A549 (cell line): Measurements from ENCODE around the gene SCYGR1. TPM values are rescaled to one million over a fixed set of nuclear protein-coding genes. Genes with fewer than 3 reads are reported as not detected.

ENCODE experiments used
- ATAC-seq, 2 experiments: fragments of 200-7000 bp in 1 of 2; fragments of >200 bp in 1 of 2; cut with Nextera tagmentation in 1 of 2; cut with Tn5 transposase in 1 of 2; 3 replicates each; pipeline versions ENCODE4 v1.8.0 to v1.9.1; 2018 to 2020; ENCODE audit warnings: mild to moderate bottlenecking in 1 of 2, moderate library complexity in 1 of 2
- CTCF ChIA-PET: fragments of 300-600 bp; sonication (Branson Sonifier 250); formaldehyde crosslinking; extraction: SDS; loops from one replicate; lab custom pipeline; 2021; ENCODE audit warnings: antibody characterized with exemption, inconsistent platforms; lab: Yijun Ruan, JAX
- POLR2A ChIA-PET: fragments of 350-600 bp; formaldehyde crosslinking; extraction: SDS; loops from one replicate; lab custom pipeline; 2021; ENCODE audit warnings: antibody characterized with exemption, inconsistent platforms; lab: Yijun Ruan, JAX
- DNase-seq, 2 experiments: peaks; one replicate each; pipeline versions ENCODE4 v3.0.0 to v3.0.0-alpha.2; 2011 to 2016; ENCODE audit warnings: low read depth in 1 of 2, low spot score in 1 of 2
- FAIRE-seq: peaks from 2 replicates; lab custom pipeline; 2011; peaks lifted over from hg19 to GRCh38; lab: Jason Lieb, UNC
- H3K27ac ChIP-seq, 2 experiments: fragments of >200 bp; sonication (Bioruptor Twin); formaldehyde crosslinking; 3 replicates each; pipeline ENCODE4 v1.5.1; 2016 to 2017
- H3K4me1 ChIP-seq: fragments of >200 bp; sonication (Bioruptor Twin); formaldehyde crosslinking; 3 replicates; pipeline ENCODE4 v1.6.1; 2016
- H3K4me2 ChIP-seq: fragments of >200 bp; sonication (Bioruptor Twin); formaldehyde crosslinking; 3 replicates; pipeline ENCODE4 v1.6.1; 2016
- H3K4me3 ChIP-seq: fragments of >200 bp; sonication (Bioruptor Twin); formaldehyde crosslinking; 3 replicates; pipeline ENCODE4 v1.5.1; 2016
- H3K9me3 ChIP-seq: fragments of >200 bp; sonication (Bioruptor Twin); formaldehyde crosslinking; 3 replicates; pipeline ENCODE4 v1.6.1; 2016
- BHLHE40 ChIP-seq: IDR thresholded peaks from 2 replicates; pipeline ENCODE4 v1.6.1; 2012; ENCODE audit warnings: low read depth, low read length, inconsistent platforms
- CBX2 ChIP-seq: fragments of 200-600 bp; sonication (generic); IDR thresholded peaks from 2 replicates; pipeline ENCODE4 v1.6.1; 2016; ENCODE audit warnings: low read depth, mild to moderate bottlenecking, borderline replicate concordance
- CEBPB ChIP-seq, 2 experiments: fragments of >200 bp in 1 of 2; sonication (Bioruptor Twin) in 1 of 2; formaldehyde crosslinking in 1 of 2; IDR thresholded peaks; 2 replicates each; pipeline ENCODE4 v1.6.1; 2012 to 2016
- CTCF ChIP-seq: fragments of >200 bp; sonication (Bioruptor Twin); formaldehyde crosslinking; IDR thresholded peaks from 3 replicates; pipeline ENCODE4 v1.5.1; 2016
- ESRRA ChIP-seq: fragments of 150-350 bp; IDR thresholded peaks from 2 replicates; pipeline ENCODE4 v1.6.1; 2014; ENCODE audit warnings: mild to moderate bottlenecking, low read length, borderline replicate concordance
- FOSL2 ChIP-seq, 2 experiments: fragments of 450-650 bp in 1 of 2; fragments of >200 bp in 1 of 2; sonication (Bioruptor Twin) in 1 of 2; formaldehyde crosslinking; IDR thresholded peaks; 2 replicates each; pipeline versions ENCODE4 v1.5.0 to v1.6.1; 2016 to 2020; ENCODE audit warnings: mild to moderate bottlenecking in 1 of 2, moderate library complexity in 1 of 2
- FOXS1 ChIP-seq: fragments of 250-450 bp; sonication (Bioruptor Pico); IDR thresholded peaks from 2 replicates; pipeline ENCODE4 v1.5.0; 2020; ENCODE audit warnings: mild to moderate bottlenecking, moderate library complexity
- HOXA7 ChIP-seq: fragments of 250-450 bp; sonication (Bioruptor Pico); IDR thresholded peaks from 2 replicates; pipeline ENCODE4 v1.5.0; 2020; ENCODE audit warnings: mild to moderate bottlenecking, moderate library complexity
- HOXB13 ChIP-seq: fragments of 250-450 bp; sonication (Bioruptor Pico); IDR thresholded peaks from 2 replicates; pipeline ENCODE4 v1.5.0; 2020; ENCODE audit warnings: low read depth, mild to moderate bottlenecking, moderate library complexity
- HOXB5 ChIP-seq: fragments of 250-450 bp; sonication (Bioruptor Pico); IDR thresholded peaks from 2 replicates; pipeline ENCODE4 v1.5.0; 2020; ENCODE audit warnings: mild to moderate bottlenecking, moderate library complexity
- MAX ChIP-seq: IDR thresholded peaks from 2 replicates; pipeline ENCODE4 v1.6.1; 2012
- MYC ChIP-seq: IDR thresholded peaks from 2 replicates; pipeline ENCODE4 v1.6.1; 2012; ENCODE audit warnings: mild to moderate bottlenecking, inconsistent platforms, low read length, improper control_type of control experiment, borderline replicate concordance
- POLR2A ChIP-seq: IDR thresholded peaks from 2 replicates; pipeline ENCODE4 v1.6.1; 2012; ENCODE audit warnings: mild to moderate bottlenecking, low read length
- RAD21 ChIP-seq, 2 experiments: fragments of >200 bp in 1 of 2; sonication (Bioruptor Twin) in 1 of 2; formaldehyde crosslinking in 1 of 2; IDR thresholded peaks in 1 of 2; conservative IDR thresholded peaks in 1 of 2; 2 replicates in 1 of 2; 3 replicates in 1 of 2; pipeline ENCODE4 v1.6.1; 2012 to 2018; ENCODE audit warnings: inconsistent platforms in 1 of 2
- RCOR1 ChIP-seq: fragments of 150-350 bp; IDR thresholded peaks from 2 replicates; pipeline ENCODE4 v1.6.1; 2014; ENCODE audit warnings: antibody characterized with exemption, low read length, low read depth
- REST ChIP-seq: fragments of 200-600 bp; sonication (generic); IDR thresholded peaks from 2 replicates; pipeline ENCODE4 v1.6.1; 2016; ENCODE audit warnings: antibody characterized with exemption, mild to moderate bottlenecking, moderate library complexity
- ZC3H11A ChIP-seq: fragments of 450-650 bp; IDR thresholded peaks from 2 replicates; pipeline ENCODE4 v1.6.1; 2014; ENCODE audit warnings: antibody characterized with exemption, mild to moderate bottlenecking
- ZNF302 ChIP-seq: fragments of 250-450 bp; sonication (Bioruptor Pico); IDR thresholded peaks from 2 replicates; pipeline ENCODE4 v1.9.0; 2021; ENCODE audit warnings: inconsistent platforms, mild to moderate bottlenecking, moderate library complexity
- ZSCAN20 ChIP-seq: fragments of 250-450 bp; sonication (Bioruptor Pico); IDR thresholded peaks from 2 replicates; pipeline ENCODE4 v1.8.0; 2022; ENCODE audit warnings: mild to moderate bottlenecking, moderate library complexity
- WGBS: methylation state at CpG from one replicate; pipeline ENCODE4 v1.1.6; 2017; ENCODE audit errors: missing lambda C conversion rate; 5-methylcytosine and 5-hydroxymethylcytosine counted together
- polyA plus RNA-seq, 4 experiments: library from polyadenylated mRNA; depleted of rRNA in 3 of 4; stranded (reverse); fragments of >200 nt; fragmentation: RNase III in 1 of 4; extraction: RNeasy Plus Mini Kit Qiagen cat#74134 plus additional on column Dnase treatment in 1 of 4; gene quantifications; 2 replicates in 3 of 4; 3 replicates in 1 of 4; pipeline ENCODE4 v1.2.3, GENCODE V29; 2011 to 2017

SCYGR1 gene
- polyA plus RNA-seq, 2 of the 4 experiments (the other 2 are of a cell fraction), result not detected

DNA sequence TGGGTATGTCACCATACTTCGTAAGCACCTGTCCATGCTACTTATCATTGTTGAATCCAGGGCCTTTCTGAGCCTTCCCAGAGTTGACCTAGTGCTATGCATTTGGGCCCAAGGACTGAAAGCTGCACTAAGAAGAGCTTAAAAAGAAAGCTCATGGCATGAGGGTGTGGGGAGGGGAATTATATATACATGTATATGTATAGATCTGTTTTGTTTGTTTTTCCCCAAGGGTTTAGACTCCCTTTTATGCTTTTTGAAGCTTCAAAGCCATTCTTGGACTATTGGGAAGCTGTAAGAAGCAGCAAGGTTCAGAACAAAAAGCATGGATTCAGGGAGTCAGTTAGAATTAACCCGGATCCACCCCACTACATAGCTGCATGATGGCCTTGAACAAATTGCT, 39.4 kb downstream of the SCYGR1 start:
- WGBS, result 98% methylated on average over 2 of the region's 2 CpGs
- POLR2A ChIA-PET, result no interaction called here

DNA sequence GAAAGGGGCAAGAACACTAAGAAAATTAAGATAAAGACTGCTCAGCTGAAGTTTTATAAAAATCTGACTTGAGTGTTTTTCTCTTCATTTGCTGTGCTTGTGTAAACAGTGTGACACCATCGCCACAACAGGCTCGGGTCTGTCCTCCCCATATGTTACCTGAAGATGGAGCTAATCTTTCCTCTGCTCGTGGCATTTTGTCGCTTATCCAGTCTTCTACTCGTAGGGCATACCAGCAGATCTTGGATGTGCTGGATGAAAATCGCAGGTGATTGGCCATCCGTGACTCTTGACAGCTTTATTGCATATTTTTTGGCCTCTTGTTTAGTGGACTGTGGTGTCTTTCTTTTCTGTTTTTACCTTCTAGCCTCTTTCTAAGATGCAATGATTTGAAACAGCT, 40.6 kb downstream of the SCYGR1 start:
- FAIRE-seq, result no peak
- H3K4me1 ChIP-seq, result peaks cover 19% of the 10 kb centered on the region
- no peak overlapping the region for H3K4me2 ChIP-seq
- peak; percentile 83 to 84 for ATAC-seq
- H3K27ac ChIP-seq, result no peak overlapping the region
- no peak overlapping the region for H3K4me3 ChIP-seq
- no peak for TF ChIP-seq CBX2
- no peak for TF ChIP-seq POLR2A
- TF ChIP-seq CTCF, result peak; percentile 11; the same call in 1 of the 3 replicates
- TF ChIP-seq BHLHE40, result no peak
- no peak for TF ChIP-seq FOSL2 (IDR thresholded peaks at IDR 0.05)
- no peak for TF ChIP-seq FOSL2 (CRISPR knock-in tag; IDR thresholded peaks at IDR 0.05)
- CTCF ChIA-PET, result interaction anchor here (0.9 to 2.0 kb wide), 4 partner anchors 12 to 419 kb away, joined by 3 to 7 read pairs (median 4); partner anchors contain the start of gene TM4SF20
- DNase-seq, result peak in 1 of 2 experiments; percentile 49
- WGBS, result 62% methylated on average over 7 of the region's 7 CpGs
- POLR2A ChIA-PET, result no interaction called here
- H3K9me3 ChIP-seq, result no peaks in the 10 kb centered on the region

More for the DNA sequence above, 39.4 kb downstream of the SCYGR1 start:
- no peak for ATAC-seq
- no peak overlapping the region for H3K4me3 ChIP-seq
- CTCF ChIA-PET, result interaction anchor here (1.0 to 2.0 kb wide), 8 partner anchors 9 to 418 kb away, joined by 3 to 7 read pairs (median 4); partner anchors contain the start of gene TM4SF20
- peaks cover 19% of the 10 kb centered on the region for H3K4me1 ChIP-seq
- TF ChIP-seq POLR2A (no peak), HOXB13 (CRISPR knock-in tag) (no peak), ZNF302 (CRISPR knock-in tag) (no peak), MAX (no peak), ESRRA (no peak), HOXB5 (CRISPR knock-in tag) (no peak), HOXA7 (no peak), ZC3H11A (no peak), RCOR1 (no peak), FOXS1 (no peak), ZSCAN20 (CRISPR knock-in tag) (no peak), REST (no peak), MYC (no peak), RAD21 (conservative IDR thresholded peaks at IDR 0.05 in 1 of 2, IDR thresholded peaks at IDR 0.05 in 1 of 2) (no peak), CEBPB (IDR thresholded peaks at IDR 0.05) (no peak)
- DNase-seq, result no peak
- H3K4me2 ChIP-seq, result no peak overlapping the region
- FAIRE-seq, result no peak
- no peaks in the 10 kb centered on the region for H3K9me3 ChIP-seq
- peak overlapping the region in 1 of 2 experiments; percentile 34; a peak in 1 of 6 replicates for H3K27ac ChIP-seq
